ENCODE measurements around the gene KLHL24. TPM values are rescaled to one million over a fixed set of nuclear protein-coding genes. Genes with fewer than 3 reads are reported as not detected.
"Not testable (repeated sequence)": the region's sequence is repeated elsewhere in the genome, so short reads cannot be mapped to it uniquely, and the experiment has no call there.

KLHL24 gene
- total RNA-seq, 1 donor from 2014 or later = 114 TPM

- Mint-ChIP-seq H3K36me3 (no peaks in the 10 kb centered on the region), H3K4me1 (no peaks in the 10 kb centered on the region), H3K9me3 (peaks cover 9% of the 10 kb centered on the region), H3K27me3 (ENCODE audit: low read depth) (no peaks in the 10 kb centered on the region), H3K4me3 (no peak overlapping the region), H3K27ac (no peak overlapping the region)
- no peak for TF ChIP-seq CTCF (IDR thresholded peaks at IDR 0.05; ENCODE audit: unreplicated experiment)
- DNase-seq (ENCODE audit: low spot score in 2 of 2, unreplicated experiment in 2 of 2) = no peak
Measured at GRCh38 chr3:183592821-183593220, 42.6 kb upstream of the KLHL24 start.

GRCh38 chr3:183594636-183595035, 40.8 kb upstream of the KLHL24 start:
- no peak for DNase-seq (ENCODE audit: low spot score in 2 of 2, unreplicated experiment in 2 of 2)
- TF ChIP-seq CTCF (IDR thresholded peaks at IDR 0.05; ENCODE audit: unreplicated experiment) = no peak
- Mint-ChIP-seq H3K4me3 (no peak overlapping the region), H3K36me3 (peaks cover 3% of the 10 kb centered on the region), H3K4me1 (no peaks in the 10 kb centered on the region), H3K27ac (no peak overlapping the region), H3K27me3 (ENCODE audit: low read depth) (no peaks in the 10 kb centered on the region), H3K9me3 (peaks cover 22% of the 10 kb centered on the region)

- no peak for TF ChIP-seq CTCF (IDR thresholded peaks at IDR 0.05; ENCODE audit: unreplicated experiment)
- no peak overlapping the region for H3K4me3 Mint-ChIP-seq
- H3K36me3 Mint-ChIP-seq = peaks cover 3% of the 10 kb centered on the region
- no peak overlapping the region for H3K27ac Mint-ChIP-seq
- H3K9me3 Mint-ChIP-seq = peaks cover 22% of the 10 kb centered on the region
- no peaks in the 10 kb centered on the region for H3K4me1 Mint-ChIP-seq
- DNase-seq (ENCODE audit: low spot score in 2 of 2, unreplicated experiment in 2 of 2) = no peak
- H3K27me3 Mint-ChIP-seq (ENCODE audit: low read depth) = no peaks in the 10 kb centered on the region
Measured at GRCh38 chr3:183597959-183598358, 37.5 kb upstream of the KLHL24 start.

GRCh38 chr3:183611326-183611725, 24.1 kb upstream of the KLHL24 start:
- H3K4me1 Mint-ChIP-seq; H3K36me3 Mint-ChIP-seq; H3K27me3 Mint-ChIP-seq (ENCODE audit: low read depth); H3K27ac Mint-ChIP-seq; H3K9me3 Mint-ChIP-seq; H3K4me3 Mint-ChIP-seq; DNase-seq (ENCODE audit: low spot score in 2 of 2, unreplicated experiment in 2 of 2): not testable (repeated sequence)

- DNase-seq (ENCODE audit: low spot score in 2 of 2, unreplicated experiment in 2 of 2) = no peak
- Mint-ChIP-seq H3K4me3 (no peak overlapping the region), H3K9me3 (no peaks in the 10 kb centered on the region), H3K27me3 (ENCODE audit: low read depth) (peaks cover 5% of the 10 kb centered on the region), H3K4me1 (no peaks in the 10 kb centered on the region), H3K27ac (no peak overlapping the region), H3K36me3 (no peaks in the 10 kb centered on the region)
- TF ChIP-seq CTCF (IDR thresholded peaks at IDR 0.05; ENCODE audit: unreplicated experiment) = no peak
Measured at GRCh38 chr3:183613366-183614285, 21.8 kb upstream of the KLHL24 start.

GRCh38 chr3:183618542-183618941, 16.9 kb upstream of the KLHL24 start:
- H3K27me3 Mint-ChIP-seq (ENCODE audit: low read depth) = peaks cover 5% of the 10 kb centered on the region
- DNase-seq (ENCODE audit: low spot score in 2 of 2, unreplicated experiment in 2 of 2) = no peak
- no peak overlapping the region for H3K27ac Mint-ChIP-seq
- H3K4me3 Mint-ChIP-seq = no peak overlapping the region
- no peaks in the 10 kb centered on the region for H3K4me1 Mint-ChIP-seq
- no peaks in the 10 kb centered on the region for H3K9me3 Mint-ChIP-seq
- no peak for TF ChIP-seq CTCF (IDR thresholded peaks at IDR 0.05; ENCODE audit: unreplicated experiment)
- H3K36me3 Mint-ChIP-seq = no peaks in the 10 kb centered on the region
